Kidney epithelial cell (primary cell): ENCODE results near the gene CXXC1. TPM values are rescaled to one million over a fixed set of nuclear protein-coding genes. Genes with fewer than 3 reads are reported as not detected.

Experiments used
- DNase-seq: peaks from one replicate; pipeline ENCODE4 v3.0.0-alpha.2; 2010; ENCODE audit warnings: low read depth
- H3K27me3 ChIP-seq: 2 replicates; pipeline ENCODE4 v1.6.0; 2011; ENCODE audit warnings: low read length; ENCODE audit not compliant: control insufficient read depth, insufficient read depth
- H3K36me3 ChIP-seq: 2 replicates; pipeline ENCODE4 v1.5.1; 2011; ENCODE audit warnings: low read length; ENCODE audit not compliant: control insufficient read depth, insufficient read depth
- H3K4me3 ChIP-seq: 2 replicates; pipeline ENCODE4 v1.5.1; 2011; ENCODE audit warnings: low read depth, mild to moderate bottlenecking, control low read depth, low read length
- total RNA-seq: library from RNA; depleted of rRNA; stranded (reverse); fragments of >200 nt; gene quantifications from 2 replicates; pipeline ENCODE4 v1.2.3, GENCODE V29; 2015
- TF ChIP-seq, protein P1 (sequence below): IDR thresholded peaks from 2 replicates; pipeline ENCODE4 v1.5.1; 2011; ENCODE audit warnings: mild to moderate bottlenecking, moderate library complexity, low read length, control low read depth, inconsistent platforms; ENCODE audit not compliant: insufficient read depth, poor library complexity, severe bottlenecking

CXXC1 gene
- total RNA-seq, 1 donor from 2014 or later = 41.3 TPM

DNA sequence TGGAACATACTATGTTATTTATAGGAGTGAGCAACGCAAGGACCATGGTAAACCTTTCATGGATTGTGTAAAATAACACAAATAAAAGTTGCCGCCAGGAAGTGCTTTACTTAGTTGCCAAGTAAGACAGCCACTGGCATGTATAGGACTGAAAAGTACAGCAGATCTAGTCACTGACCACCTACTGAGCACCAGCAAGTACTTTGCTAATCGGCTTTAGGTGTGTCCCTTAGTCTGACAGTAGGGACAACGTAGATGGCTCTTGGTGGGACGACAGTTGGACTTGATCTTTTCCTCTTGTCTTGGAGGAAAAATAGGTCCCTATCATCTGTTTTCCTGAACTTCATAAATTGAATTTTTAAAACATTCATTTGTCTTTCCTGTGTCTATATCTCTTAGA, 13.6 kb upstream of the CXXC1 start:
- TF ChIP-seq, protein P1, sequence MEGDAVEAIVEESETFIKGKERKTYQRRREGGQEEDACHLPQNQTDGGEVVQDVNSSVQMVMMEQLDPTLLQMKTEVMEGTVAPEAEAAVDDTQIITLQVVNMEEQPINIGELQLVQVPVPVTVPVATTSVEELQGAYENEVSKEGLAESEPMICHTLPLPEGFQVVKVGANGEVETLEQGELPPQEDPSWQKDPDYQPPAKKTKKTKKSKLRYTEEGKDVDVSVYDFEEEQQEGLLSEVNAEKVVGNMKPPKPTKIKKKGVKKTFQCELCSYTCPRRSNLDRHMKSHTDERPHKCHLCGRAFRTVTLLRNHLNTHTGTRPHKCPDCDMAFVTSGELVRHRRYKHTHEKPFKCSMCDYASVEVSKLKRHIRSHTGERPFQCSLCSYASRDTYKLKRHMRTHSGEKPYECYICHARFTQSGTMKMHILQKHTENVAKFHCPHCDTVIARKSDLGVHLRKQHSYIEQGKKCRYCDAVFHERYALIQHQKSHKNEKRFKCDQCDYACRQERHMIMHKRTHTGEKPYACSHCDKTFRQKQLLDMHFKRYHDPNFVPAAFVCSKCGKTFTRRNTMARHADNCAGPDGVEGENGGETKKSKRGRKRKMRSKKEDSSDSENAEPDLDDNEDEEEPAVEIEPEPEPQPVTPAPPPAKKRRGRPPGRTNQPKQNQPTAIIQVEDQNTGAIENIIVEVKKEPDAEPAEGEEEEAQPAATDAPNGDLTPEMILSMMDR = no peak
- DNase-seq = no peak
- no peaks in the 10 kb centered on the region for H3K36me3 ChIP-seq
- peaks cover 2% of the 10 kb centered on the region for H3K27me3 ChIP-seq
- no peak overlapping the region for H3K4me3 ChIP-seq

DNA sequence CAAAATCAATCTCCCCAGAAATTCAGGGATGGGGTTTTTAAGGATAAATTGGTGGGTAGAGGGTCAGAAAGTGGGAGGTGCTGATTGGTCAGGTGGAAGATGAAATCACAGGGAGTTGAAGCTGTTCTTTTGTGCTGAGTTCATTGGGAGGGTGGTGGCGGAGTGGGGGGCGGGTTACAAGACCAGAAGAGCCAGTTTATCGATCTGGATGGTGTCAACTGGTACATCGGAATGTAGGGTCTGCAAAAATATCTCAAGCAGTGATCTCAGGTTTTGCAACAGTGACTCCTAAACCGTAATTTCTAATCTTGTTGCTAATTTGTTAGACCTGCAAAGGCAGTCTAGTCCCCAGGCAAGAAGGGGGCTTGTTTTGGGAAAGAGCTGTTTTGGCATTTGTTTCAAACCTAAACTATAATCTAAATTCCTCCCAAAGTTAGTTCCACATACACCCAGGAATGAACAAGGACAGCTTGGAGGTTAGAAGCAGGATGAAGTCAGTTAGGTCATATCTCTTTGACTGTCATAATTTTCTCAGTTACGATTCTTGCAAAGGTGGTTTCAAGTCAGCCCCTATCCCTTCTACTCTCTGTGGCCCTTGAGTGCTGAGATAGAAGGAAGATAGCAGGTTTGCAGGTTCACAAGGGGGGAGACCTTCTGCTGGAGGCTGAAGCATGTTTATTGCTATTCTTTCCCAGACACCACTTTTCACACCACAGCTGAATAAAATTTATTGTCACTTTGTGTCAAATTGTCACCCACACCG, 12.3 kb upstream of the CXXC1 start:
- peaks cover 2% of the 10 kb centered on the region for H3K27me3 ChIP-seq
- TF ChIP-seq, protein P1 = no peak
- no peak overlapping the region for H3K4me3 ChIP-seq
- no peaks in the 10 kb centered on the region for H3K36me3 ChIP-seq
- no peak for DNase-seq

DNA sequence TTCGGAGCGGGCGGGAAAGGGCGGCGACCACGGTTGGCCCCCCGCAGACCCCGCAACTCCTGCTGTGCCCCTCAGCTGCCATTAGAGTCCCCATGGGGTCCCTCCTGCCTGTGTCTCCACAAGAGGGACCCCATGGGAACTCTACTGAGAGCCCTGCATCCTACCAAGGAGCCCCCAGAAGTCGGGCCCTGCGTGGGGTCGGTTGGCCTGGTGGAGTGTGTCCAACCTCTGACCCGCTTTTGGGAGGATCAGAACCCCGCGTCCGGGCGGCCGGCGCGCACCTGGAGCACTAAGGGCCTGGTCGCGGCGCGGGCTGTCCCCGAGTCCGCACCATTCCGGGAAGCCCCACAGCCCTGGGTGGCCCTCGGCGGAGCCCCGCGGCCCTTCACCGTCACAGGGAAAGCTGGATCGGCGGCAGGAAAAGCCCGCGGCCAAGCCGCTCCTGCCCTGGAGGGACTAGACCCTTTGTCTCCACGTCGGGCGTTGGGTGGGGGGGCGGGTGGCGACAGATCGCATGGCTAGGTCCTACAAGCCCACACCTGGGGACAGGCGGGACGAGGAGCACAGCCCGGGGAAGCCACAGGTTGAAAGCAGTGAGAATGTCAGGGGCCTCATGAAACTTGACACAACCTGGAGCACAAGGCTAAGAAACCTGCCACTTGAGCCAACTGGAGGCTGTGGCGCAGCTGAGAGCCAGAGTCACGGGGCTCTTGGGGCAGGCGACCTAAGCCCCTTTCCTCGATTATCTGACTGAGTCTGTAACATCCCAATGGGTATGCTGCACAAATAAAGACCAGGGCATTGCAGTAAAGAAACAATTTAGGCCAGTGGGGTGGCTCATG, 11.2 kb upstream of the CXXC1 start:
- TF ChIP-seq, protein P1 = no peak
- DNase-seq = no peak
- Histone ChIP-seq H3K4me3 (peak overlapping the region; percentile 30), H3K36me3 (no peaks in the 10 kb centered on the region), H3K27me3 (peaks cover 2% of the 10 kb centered on the region)

DNA sequence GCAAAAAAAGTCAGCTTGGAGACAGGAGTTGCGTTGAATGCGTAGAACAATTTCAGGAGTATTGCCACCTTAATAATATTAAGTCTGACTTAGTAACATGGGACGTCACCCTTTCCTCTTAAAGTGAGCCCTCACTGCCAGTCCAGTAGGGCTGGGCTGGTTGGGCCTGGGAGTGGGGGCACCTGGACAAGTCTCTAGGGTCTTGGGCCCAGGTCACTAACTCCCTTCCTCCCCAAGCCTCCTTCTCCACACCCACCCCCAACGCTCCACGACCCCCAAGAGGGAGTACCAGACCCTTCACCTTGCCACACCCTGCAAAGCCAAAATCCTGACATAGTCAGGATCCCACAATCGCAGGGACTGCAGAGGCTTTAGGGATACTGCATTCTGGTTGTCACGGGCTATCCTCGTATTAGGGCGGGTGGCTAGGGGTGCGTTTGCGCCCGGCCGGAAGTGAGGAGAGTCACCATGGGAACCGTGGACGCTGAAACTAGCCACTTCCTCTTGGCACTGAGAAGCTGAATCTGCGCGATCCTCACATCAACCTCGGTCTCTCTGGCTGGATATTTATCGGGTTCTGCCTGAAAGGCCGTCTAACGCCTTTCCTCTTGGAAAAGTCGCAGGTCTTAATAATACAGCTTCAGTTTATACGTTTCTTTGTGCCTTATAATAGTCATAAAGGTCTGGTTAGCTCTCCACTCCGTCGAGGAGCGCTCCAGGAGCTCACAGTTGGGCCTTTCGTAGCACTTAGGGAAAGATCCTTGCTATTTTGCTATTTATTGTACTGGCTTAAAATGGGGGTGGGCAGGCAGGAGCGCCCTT, 10.3 kb upstream of the CXXC1 start:
- peak overlapping the region; percentile 30 for H3K4me3 ChIP-seq
- H3K36me3 ChIP-seq = no peaks in the 10 kb centered on the region
- no peak for DNase-seq
- TF ChIP-seq, protein P1 = no peak
- H3K27me3 ChIP-seq = peaks cover 1% of the 10 kb centered on the region

DNA sequence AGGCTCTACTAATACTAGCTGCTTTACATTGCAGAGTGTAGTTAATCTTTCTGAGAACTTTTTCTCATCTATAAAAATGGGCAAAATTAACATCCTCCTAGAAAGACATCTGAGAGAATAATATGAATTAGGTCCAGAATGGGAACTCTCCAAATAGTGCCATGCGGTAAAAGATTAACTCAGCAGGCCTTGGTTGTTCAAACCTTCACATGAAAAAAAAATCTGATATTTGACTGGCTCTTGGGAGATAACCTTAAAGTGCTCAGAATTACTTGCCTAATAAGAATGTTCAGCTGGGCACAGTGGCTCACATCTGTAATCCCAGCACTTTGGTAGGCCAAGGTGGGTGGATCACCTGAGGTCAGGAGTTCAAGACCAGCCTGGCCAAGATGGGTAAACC, 5.5 kb upstream of the CXXC1 start:
- no peak for DNase-seq
- no peaks in the 10 kb centered on the region for H3K27me3 ChIP-seq
- no peaks in the 10 kb centered on the region for H3K36me3 ChIP-seq
- TF ChIP-seq, protein P1 = no peak
- H3K4me3 ChIP-seq = no peak overlapping the region
